IPS DF 6.9 (cell line): ENCODE data around the gene FANCI.

ENCODE experiments used
- DNase-seq: peaks from one replicate; pipeline ENCODE4 v3.0.0-alpha.2; 2013; ENCODE audit warnings: low read depth, low spot score
- H3K27ac ChIP-seq: one replicate; pipeline ENCODE4 v1.5.1; 2013; ENCODE audit warnings: low read length, control low read depth
- H3K27me3 ChIP-seq: 2 replicates; pipeline ENCODE4 v1.6.1; 2013; ENCODE audit warnings: mild to moderate bottlenecking, low read length; ENCODE audit not compliant: control insufficient read depth, insufficient read depth
- H3K36me3 ChIP-seq: 2 replicates; pipeline ENCODE4 v1.6.1; 2013; ENCODE audit warnings: low read length; ENCODE audit not compliant: control insufficient read depth, insufficient read depth
- H3K4me1 ChIP-seq: 2 replicates; pipeline ENCODE4 v1.6.1; 2013; ENCODE audit warnings: low read length; ENCODE audit not compliant: control insufficient read depth, insufficient read depth
- H3K4me3 ChIP-seq: 2 replicates; pipeline ENCODE4 v1.5.1; 2013; ENCODE audit warnings: mild to moderate bottlenecking, low read length
- H3K9me3 ChIP-seq: 2 replicates; pipeline ENCODE4 v1.6.1; 2013; ENCODE audit warnings: low read length, inconsistent platforms; ENCODE audit not compliant: control insufficient read depth, insufficient read depth
- WGBS: extraction: QIAGEN DNeasy Blood & Tissue Kit; methylation state at CpG from one replicate; pipeline ENCODE4 v1.1.7; 2013; ENCODE audit warnings: mixed read lengths, missing lambda C conversion rate; ENCODE audit not compliant: insufficient read length, insufficient coverage; 5-methylcytosine and 5-hydroxymethylcytosine counted together

Gene FANCI

DNA sequence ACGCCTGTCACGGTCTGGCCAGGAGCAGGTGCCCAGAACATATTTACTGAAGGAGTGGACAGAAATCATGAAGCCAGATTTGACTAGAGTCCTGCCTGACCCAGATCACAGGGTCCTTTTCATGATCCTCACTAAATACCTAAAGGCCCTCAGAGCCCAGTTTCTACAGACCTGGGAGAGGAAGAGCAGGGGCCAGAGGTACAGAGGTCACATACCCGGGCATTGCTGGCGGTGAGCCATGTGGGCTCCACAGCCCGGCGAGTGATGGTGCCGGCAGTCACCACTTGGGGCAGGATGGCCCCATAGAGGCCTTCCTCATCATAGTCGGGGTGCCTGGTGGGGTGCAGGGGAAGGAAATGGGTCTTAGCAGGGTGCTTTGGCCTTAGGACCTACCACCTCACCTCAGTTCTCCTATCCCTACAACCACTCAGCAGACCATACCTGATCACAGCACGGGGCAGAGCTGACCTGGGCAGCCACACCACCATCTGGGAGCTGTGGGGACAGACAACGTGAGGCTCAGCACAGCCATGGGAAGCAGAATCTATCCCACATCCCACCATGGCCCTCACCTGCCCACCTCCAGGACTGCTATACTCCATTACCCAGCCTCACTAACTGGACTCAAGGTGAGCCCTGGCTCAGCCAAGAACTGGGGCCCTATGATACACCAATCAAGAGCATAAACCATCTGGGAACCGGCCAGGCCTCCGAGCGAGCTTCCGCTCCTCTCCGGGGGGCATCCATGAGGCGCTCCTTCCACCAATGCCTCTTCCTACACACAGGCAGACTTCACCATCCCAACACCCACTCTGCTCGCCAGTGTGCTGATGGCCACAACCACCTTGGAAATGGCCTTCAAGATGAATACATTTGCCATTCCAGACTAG lies 78.0 kb downstream of the FANCI start:
- H3K9me3 ChIP-seq: no peaks in the 10 kb centered on the region
- peaks cover 70% of the 10 kb centered on the region for H3K36me3 ChIP-seq

DNA sequence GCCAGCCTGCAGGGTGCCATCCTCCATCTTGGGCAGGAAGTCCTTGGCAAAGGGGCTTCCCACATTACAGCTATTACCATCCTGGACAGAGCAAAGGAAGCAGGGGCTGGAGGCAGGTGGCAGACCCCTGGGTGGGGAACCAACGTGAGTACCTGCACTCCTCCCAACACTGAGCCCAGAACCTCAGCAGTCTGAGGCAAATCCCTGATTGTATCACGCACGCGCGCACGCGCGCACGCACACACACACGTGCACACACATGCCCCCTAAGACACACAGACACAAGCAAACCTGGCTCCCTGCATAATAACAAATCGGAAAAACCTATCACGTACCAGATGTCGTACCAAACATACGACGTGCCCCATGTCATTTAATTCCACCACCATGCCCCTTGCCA lies 79.0 kb downstream of the FANCI start:
- no peak for DNase-seq
- H3K27me3 ChIP-seq: no peaks in the 10 kb centered on the region
- H3K4me1 ChIP-seq: no peaks in the 10 kb centered on the region
- no peak overlapping the region for H3K27ac ChIP-seq
- no CpG with 5 or more reads among the region's 15 CpGs for WGBS
- no peak overlapping the region for H3K4me3 ChIP-seq
- no peaks in the 10 kb centered on the region for H3K9me3 ChIP-seq
- peaks cover 70% of the 10 kb centered on the region for H3K36me3 ChIP-seq

More for the DNA sequence above, 78.0 kb downstream of the FANCI start:
- H3K4me3 ChIP-seq: no peak overlapping the region
- no peaks in the 10 kb centered on the region for H3K4me1 ChIP-seq
- H3K27ac ChIP-seq: no peak overlapping the region
- no peak for DNase-seq
- no peaks in the 10 kb centered on the region for H3K27me3 ChIP-seq
- no CpG with 5 or more reads among the region's 17 CpGs for WGBS

DNA sequence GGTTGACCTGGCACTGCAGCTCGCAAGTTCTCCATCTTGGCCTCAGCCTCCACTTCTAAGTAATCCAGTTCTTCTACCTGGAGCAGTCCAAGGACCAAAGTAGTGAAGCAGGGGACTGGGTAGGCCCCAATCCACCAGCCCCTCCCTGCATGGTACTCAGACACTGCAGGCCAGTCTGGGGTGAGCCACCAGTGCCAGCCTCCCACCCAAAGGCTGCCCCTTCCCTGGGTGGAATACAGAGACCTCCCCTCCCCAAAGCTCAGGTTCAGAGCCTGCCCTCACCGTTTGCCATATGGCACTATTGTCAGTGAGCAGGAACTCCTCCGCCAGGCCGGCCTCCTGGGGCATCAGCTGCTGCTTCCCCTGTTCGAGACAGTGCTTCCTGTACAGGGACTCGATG lies 80.0 kb downstream of the FANCI start:
- H3K27ac ChIP-seq: no peak overlapping the region
- H3K9me3 ChIP-seq: no peaks in the 10 kb centered on the region
- WGBS: no CpG with 5 or more reads among the region's 6 CpGs
- H3K4me1 ChIP-seq: no peaks in the 10 kb centered on the region
- no peak for DNase-seq
- H3K27me3 ChIP-seq: no peaks in the 10 kb centered on the region
- peaks cover 73% of the 10 kb centered on the region for H3K36me3 ChIP-seq
- no peak overlapping the region for H3K4me3 ChIP-seq

DNA sequence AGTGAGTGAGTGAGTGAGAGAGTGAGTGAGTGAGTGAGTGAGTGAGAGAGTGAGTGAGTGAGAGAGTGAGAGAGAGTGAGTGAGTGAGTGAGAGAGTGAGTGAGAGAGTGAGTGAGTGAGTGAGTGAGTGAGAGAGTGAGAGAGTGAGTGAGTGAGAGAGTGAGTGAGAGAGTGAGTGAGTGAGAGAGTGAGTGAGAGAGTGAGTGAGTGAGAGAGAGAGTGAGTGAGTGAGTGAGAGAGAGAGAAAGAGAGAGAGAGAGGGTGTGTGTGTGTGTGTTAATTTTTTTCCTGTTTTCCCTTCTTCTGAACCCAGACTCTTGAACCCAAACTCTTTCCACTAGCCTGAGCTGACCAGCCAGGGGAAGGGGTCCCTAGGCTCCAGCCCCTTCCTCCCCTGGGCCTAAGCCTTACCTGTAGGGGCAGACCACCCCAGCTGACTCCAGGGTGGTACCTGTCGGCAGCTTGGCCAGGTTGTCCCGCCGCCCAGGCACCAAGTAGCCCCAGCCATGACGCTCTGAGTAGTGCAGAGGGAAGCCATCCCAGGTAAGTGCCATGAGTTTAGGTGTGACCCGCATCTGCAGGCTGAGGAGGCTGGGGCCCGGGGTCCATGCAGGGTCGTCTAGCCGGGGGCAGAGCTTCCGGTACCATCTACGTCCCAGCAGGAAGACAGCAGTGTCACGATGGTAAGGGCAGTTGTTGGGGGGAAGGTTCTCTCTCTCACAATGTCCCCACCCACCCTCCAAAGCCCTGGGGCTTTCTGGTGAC lies 81.4 kb downstream of the FANCI start:
- no peak overlapping the region for H3K27ac ChIP-seq
- WGBS: no CpG with 5 or more reads among the region's 11 CpGs

DNA sequence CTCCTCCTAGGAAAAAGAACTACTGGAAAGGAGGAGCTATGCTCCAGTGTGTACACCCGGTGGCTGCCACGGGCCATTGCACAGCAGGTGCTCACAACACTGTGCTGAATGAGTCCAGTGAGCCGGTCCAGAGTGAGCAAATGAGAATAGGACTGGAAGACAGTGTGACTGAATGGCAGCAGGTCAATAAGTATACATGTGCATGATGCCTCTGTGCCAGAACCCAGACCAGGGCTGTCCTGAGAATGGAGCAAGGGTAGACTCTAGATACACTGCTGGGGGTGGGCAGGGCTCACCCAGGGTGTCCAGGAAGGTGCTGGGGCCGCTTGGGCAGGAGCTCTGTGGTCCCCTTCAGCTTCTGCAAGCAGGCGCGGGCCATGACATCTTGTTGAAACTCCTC lies 82.5 kb downstream of the FANCI start:
- Histone ChIP-seq H3K9me3 (no peaks in the 10 kb centered on the region), H3K4me3 (no peak overlapping the region), H3K27ac (no peak overlapping the region), H3K4me1 (no peaks in the 10 kb centered on the region), H3K27me3 (no peaks in the 10 kb centered on the region), H3K36me3 (peaks cover 72% of the 10 kb centered on the region)
- no peak for DNase-seq
- WGBS: no CpG with 5 or more reads among the region's 6 CpGs

More for the DNA sequence above, 81.4 kb downstream of the FANCI start:
- H3K27me3 ChIP-seq: no peaks in the 10 kb centered on the region
- H3K9me3 ChIP-seq: no peaks in the 10 kb centered on the region
- no peak overlapping the region for H3K4me3 ChIP-seq
- DNase-seq: no peak
- no peaks in the 10 kb centered on the region for H3K4me1 ChIP-seq
- H3K36me3 ChIP-seq: peaks cover 80% of the 10 kb centered on the region

DNA sequence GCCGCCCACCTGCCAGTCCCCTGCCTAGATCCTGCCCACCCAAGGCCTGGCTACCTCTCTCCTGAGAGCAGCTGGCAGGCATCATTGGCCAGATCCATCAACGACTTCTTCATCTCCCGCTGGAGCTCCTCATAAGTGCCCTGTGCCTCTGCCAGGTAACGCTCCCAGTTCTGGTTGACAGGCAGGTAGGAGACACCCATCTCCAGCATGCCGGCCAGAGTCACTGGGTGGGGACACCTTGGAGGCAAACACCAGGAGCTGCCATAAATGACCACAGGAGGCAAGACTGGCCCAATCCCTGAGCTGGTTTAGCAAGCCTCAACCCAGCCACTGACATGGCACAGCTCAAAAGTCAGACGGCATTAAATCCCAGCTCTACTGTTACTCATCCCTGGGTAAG lies 83.3 kb downstream of the FANCI start:
- no peak for DNase-seq
- H3K4me3 ChIP-seq: no peak overlapping the region
- H3K27me3 ChIP-seq: no peaks in the 10 kb centered on the region
- no peaks in the 10 kb centered on the region for H3K9me3 ChIP-seq
- peaks cover 67% of the 10 kb centered on the region for H3K36me3 ChIP-seq
- WGBS: no CpG with 5 or more reads among the region's 6 CpGs
- H3K4me1 ChIP-seq: no peaks in the 10 kb centered on the region
- H3K27ac ChIP-seq: no peak overlapping the region

DNA sequence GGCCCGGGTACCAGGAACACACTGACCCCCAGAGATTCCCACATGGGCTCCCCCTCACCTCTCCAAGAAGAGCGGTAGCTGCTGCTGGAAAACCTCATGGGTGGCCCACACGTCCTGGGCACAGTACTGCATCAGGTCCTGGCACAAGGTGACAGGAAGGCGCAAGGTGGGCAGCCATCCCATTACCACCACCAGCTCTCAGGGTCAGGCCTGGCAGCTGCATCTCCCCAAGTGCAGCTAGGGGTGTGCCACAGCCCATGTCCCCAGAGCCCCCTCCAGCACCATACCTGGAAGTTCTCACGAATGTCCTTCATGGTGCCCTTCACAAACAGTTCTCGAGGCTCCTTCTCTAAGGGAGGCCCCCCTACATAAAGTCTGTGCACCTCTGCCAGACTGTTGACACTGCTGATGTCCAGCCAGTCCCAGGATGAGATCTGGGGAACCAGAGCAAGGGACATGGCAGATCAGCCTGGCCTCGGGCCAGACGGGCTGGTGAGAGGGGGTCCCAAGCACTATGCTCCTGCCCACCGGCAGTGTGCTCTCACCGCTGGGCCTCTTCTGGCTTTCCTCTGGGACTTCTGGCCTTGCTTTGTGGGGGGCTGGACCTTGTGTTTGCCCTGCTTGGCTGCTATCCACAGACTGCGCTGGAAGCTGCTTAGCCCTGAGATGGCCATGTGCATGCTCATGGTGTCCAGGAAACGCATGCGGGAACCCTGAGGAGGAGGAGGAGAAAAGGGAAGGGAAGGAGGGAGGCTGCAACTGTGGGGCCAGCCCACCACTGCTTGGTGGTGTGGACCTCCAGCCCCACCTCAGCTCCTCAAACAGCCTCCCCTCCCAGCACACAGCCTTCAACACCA lies 84.8 kb downstream of the FANCI start:
- WGBS: no CpG with 5 or more reads among the region's 13 CpGs
- peaks cover 58% of the 10 kb centered on the region for H3K36me3 ChIP-seq

DNA sequence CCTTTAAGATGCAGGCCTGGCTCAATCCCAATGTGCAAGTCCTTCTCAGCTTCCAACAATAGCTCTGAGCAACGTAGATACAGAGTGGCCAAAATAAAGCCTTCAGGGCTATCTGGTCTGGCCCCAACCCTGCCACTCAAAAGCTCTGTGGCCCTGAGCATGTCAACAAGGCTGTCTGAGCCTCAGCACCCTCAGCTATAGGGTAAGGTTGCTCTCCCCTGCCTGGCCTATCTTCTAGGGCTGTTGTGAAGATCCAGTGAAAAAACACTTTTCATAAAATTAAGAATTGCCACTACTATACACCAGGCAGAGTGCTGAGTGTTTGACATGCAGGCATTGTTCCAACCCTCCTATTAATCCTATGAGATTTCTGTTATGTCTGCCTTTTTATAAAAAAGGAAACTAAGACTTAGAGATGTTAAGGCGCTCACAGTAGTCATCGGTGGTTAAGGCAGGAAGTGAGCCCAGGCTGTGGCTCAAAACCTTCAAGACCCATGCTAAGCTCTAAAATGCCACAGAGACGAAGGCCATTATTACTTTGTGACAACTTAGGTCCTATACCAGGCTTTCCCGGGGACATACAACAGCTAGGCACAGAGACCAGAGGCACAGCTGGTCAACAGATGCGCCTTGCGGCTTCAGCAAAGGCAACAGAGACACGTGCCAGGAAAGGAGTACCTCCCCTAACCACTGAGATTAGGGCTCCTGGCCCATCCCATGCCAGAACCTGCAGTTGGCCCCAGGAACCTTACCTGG lies 85.7 kb downstream of the FANCI start:
- H3K4me3 ChIP-seq: no peak overlapping the region
- no peak overlapping the region for H3K27ac ChIP-seq
- no peaks in the 10 kb centered on the region for H3K9me3 ChIP-seq
- no CpG with 5 or more reads among the region's 8 CpGs for WGBS
- no peaks in the 10 kb centered on the region for H3K27me3 ChIP-seq
- H3K36me3 ChIP-seq: peaks cover 51% of the 10 kb centered on the region
- DNase-seq: no peak
- H3K4me1 ChIP-seq: 0 out of 2 replicates have a peak, but pooled peaks cover 2% of the 10 kb centered on the region

More for the DNA sequence above, 84.8 kb downstream of the FANCI start:
- H3K4me3 ChIP-seq: no peak overlapping the region
- no peaks in the 10 kb centered on the region for H3K9me3 ChIP-seq
- no peak for DNase-seq
- 0 out of 2 replicates have a peak, but pooled peaks cover 2% of the 10 kb centered on the region for H3K4me1 ChIP-seq
- H3K27me3 ChIP-seq: no peaks in the 10 kb centered on the region
- H3K27ac ChIP-seq: no peak overlapping the region

DNA sequence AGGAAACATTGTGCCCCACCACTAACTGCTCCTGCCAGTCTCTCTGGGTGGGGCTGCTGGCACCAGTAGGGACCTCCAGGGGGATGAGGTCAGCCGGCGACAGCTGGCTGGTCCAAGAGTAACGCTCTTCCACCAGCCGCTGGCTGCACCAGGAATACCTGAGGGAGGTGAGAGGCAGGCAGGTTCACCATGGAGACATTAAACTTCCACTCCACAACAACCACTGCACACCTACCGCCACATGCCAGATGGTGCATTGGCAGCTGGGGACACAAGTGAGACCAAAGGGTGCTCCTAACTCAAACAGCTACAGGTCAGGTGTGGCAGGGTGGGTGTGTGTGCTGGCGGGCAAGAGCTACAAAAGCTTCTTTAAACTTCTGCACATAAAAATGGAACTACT lies 86.3 kb downstream of the FANCI start:
- Histone ChIP-seq H3K4me3 (no peak overlapping the region), H3K4me1 (0 out of 2 replicates have a peak, but pooled peaks cover 2% of the 10 kb centered on the region), H3K9me3 (no peaks in the 10 kb centered on the region), H3K36me3 (peaks cover 46% of the 10 kb centered on the region), H3K27ac (no peak overlapping the region), H3K27me3 (no peaks in the 10 kb centered on the region)
- WGBS: no CpG with 5 or more reads among the region's 6 CpGs
- DNase-seq: no peak
